Measurements from ENCODE around the gene CDC14B. TPM values are rescaled to one million over a fixed set of nuclear protein-coding genes. Genes with fewer than 3 reads are reported as not detected.

The CDC14B gene
- total and polyA plus RNA-seq, 2 donors from 2014 or later: 9.1 to 19.6 TPM

GRCh38 chr9:96523374-96523773 lies 96.3 kb downstream of the CDC14B start:
- Histone ChIP-seq H3K9me3 (ENCODE audit: control insufficient read depth in 2 of 3, insufficient read depth in 1 of 3, low read length in 3 of 3) (no peaks in the 10 kb centered on the region), H3K9ac (ENCODE audit: low read length in 3 of 3) (no peak overlapping the region), H3K36me3 (ENCODE audit: control insufficient read depth in 2 of 3, insufficient read depth in 3 of 3, low read length in 3 of 3) (peaks cover 0 to 6% (median 3%) of the 10 kb centered on the region in 3 donors), H3K4me1 (ENCODE audit: control insufficient read depth in 2 of 3, insufficient read depth in 2 of 3, low read depth in 1 of 3, low read length in 3 of 3) (no peaks in the 10 kb centered on the region), H3K27ac (ENCODE audit: low read depth in 2 of 2, low read length in 2 of 2) (peak overlapping the region in 1 of 2 donors; percentile 37), H3K27me3 (ENCODE audit: control insufficient read depth, insufficient read depth, low read length) (no peaks in the 10 kb centered on the region), H3K4me3 (ENCODE audit: low read length in 3 of 3) (no peak overlapping the region)
- FAIRE-seq (no peak), DNase-seq (no peak)
- intact Hi-C loops (cut with DNase I): no loop called here
- TF ChIP-seq CTCF (IDR thresholded peaks at IDR 0.05; ENCODE audit: borderline replicate concordance, extremely low read depth, insufficient read depth): no peak

DNA sequence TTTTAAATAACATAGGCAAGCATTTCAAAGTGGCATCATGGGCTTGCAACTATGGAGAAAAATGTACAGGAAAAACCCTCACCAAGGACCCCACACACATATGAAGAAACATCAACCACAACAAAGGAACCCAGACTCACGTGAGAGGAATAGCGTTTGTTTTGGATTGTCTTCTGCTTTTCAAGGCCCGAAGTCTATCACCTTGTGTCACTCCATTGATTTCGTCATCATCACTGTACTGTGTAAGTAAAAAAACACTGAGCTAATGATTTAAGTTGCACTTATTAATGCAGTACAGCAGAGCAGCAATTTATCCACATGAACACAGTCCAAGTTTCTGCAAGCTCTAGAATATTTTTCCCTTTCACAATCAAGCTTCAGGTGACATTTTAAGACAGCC lies 97.3 kb downstream of the CDC14B start:
- H3K27ac ChIP-seq (ENCODE audit: low read depth in 2 of 2, low read length in 2 of 2): no peak overlapping the region
- H3K36me3 ChIP-seq (ENCODE audit: control insufficient read depth in 2 of 3, insufficient read depth in 3 of 3, low read length in 3 of 3): peaks cover 0 to 6% (median 3%) of the 10 kb centered on the region in 3 donors
- H3K9me3 ChIP-seq (ENCODE audit: control insufficient read depth in 2 of 3, insufficient read depth in 1 of 3, low read length in 3 of 3): no peaks in the 10 kb centered on the region
- no peaks in the 10 kb centered on the region for H3K27me3 ChIP-seq (ENCODE audit: control insufficient read depth, insufficient read depth, low read length)
- H3K4me3 ChIP-seq (ENCODE audit: low read length in 3 of 3): no peak overlapping the region
- no peak overlapping the region for H3K9ac ChIP-seq (ENCODE audit: low read length in 3 of 3)
- H3K4me1 ChIP-seq (ENCODE audit: control insufficient read depth in 2 of 3, insufficient read depth in 2 of 3, low read depth in 1 of 3, low read length in 3 of 3): no peaks in the 10 kb centered on the region
- FAIRE-seq (no peak), DNase-seq (no peak)
- no peak for TF ChIP-seq CTCF (IDR thresholded peaks at IDR 0.05; ENCODE audit: borderline replicate concordance, extremely low read depth, insufficient read depth)
- intact Hi-C loops (cut with DNase I): no loop called here

GRCh38 chr9:96519787-96520186 lies 99.9 kb downstream of the CDC14B start:
- Histone ChIP-seq H3K36me3 (ENCODE audit: control insufficient read depth in 2 of 3, insufficient read depth in 3 of 3, low read length in 3 of 3) (peaks cover 0 to 6% (median 3%) of the 10 kb centered on the region in 3 donors), H3K27ac (ENCODE audit: low read depth in 2 of 2, low read length in 2 of 2) (no peak overlapping the region), H3K9me3 (ENCODE audit: control insufficient read depth in 2 of 3, insufficient read depth in 1 of 3, low read length in 3 of 3) (no peaks in the 10 kb centered on the region)

More at GRCh38 chr9:96519787-96520186, 99.9 kb downstream of the CDC14B start:
- H3K4me1 ChIP-seq (ENCODE audit: control insufficient read depth in 2 of 3, insufficient read depth in 2 of 3, low read depth in 1 of 3, low read length in 3 of 3): no peaks in the 10 kb centered on the region
- intact Hi-C loops (cut with DNase I): no loop called here
- no peak overlapping the region for H3K9ac ChIP-seq (ENCODE audit: low read length in 3 of 3)
- DNase-seq: no peak
- no peaks in the 10 kb centered on the region for H3K27me3 ChIP-seq (ENCODE audit: control insufficient read depth, insufficient read depth, low read length)
- H3K4me3 ChIP-seq (ENCODE audit: low read length in 3 of 3): no peak overlapping the region
- FAIRE-seq: no peak
- TF ChIP-seq CTCF (IDR thresholded peaks at IDR 0.05; ENCODE audit: borderline replicate concordance, extremely low read depth, insufficient read depth): no peak

Measured in kidney (tissue), 14 donors.